C4-2B (cell line): Measurements from ENCODE around the gene PALMD.

Experiments
- ZFX ChIP-seq: fragments of 450-650 bp; IDR thresholded peaks from 2 replicates; pipeline ENCODE4 v1.6.1; 2017
- TF ChIP-seq, protein P1 (sequence below): fragments of 450-650 bp; conservative IDR thresholded peaks from 2 replicates; pipeline ENCODE4 v1.5.1; 2017; ENCODE audit warnings: mild to moderate bottlenecking

DNA sequence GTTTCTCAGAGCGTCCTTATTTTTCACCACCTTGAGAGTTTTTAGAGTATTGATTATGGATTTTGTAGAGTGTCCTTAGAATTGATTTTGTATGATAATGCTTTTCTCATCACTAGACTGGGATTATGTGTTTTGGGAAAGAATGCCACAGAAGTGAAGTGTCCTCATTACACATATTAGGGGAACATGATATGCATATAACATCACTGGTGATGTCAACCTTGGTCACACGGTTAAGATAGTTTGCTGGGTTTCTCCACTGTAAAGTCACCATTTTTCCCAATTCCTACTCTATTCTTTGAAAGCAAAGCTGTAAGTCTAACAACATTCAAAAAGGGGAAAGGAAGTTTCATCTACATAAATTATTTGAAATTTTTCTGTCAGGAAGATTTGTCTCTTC lies 39.6 kb upstream of the PALMD start:
- TF ChIP-seq, protein P1, sequence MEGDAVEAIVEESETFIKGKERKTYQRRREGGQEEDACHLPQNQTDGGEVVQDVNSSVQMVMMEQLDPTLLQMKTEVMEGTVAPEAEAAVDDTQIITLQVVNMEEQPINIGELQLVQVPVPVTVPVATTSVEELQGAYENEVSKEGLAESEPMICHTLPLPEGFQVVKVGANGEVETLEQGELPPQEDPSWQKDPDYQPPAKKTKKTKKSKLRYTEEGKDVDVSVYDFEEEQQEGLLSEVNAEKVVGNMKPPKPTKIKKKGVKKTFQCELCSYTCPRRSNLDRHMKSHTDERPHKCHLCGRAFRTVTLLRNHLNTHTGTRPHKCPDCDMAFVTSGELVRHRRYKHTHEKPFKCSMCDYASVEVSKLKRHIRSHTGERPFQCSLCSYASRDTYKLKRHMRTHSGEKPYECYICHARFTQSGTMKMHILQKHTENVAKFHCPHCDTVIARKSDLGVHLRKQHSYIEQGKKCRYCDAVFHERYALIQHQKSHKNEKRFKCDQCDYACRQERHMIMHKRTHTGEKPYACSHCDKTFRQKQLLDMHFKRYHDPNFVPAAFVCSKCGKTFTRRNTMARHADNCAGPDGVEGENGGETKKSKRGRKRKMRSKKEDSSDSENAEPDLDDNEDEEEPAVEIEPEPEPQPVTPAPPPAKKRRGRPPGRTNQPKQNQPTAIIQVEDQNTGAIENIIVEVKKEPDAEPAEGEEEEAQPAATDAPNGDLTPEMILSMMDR: no peak
- no peak for TF ChIP-seq ZFX
